ENCODE data around the gene GUCY2D.

DNA sequence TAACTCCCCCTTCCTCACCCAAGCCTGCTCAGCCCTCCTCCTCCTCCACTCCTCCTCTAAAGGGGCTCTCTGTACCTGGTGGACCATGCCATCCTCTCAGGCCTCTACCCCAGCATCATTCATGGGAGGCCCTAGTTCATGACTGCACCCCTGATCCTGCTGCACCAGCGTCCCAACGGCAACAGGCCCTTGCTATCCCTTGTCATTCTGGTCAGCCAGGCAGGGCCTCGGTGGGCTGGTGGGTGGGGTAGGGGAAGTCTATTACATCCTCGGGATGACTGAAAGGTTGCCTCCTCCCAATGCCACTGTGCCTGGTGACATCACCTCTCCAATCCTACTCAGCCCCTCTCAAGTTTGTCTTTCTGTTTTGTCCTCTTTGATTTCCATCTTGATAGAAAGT lies 65.4 kb downstream of the GUCY2D start:
- TF ChIP-seq, protein P1, sequence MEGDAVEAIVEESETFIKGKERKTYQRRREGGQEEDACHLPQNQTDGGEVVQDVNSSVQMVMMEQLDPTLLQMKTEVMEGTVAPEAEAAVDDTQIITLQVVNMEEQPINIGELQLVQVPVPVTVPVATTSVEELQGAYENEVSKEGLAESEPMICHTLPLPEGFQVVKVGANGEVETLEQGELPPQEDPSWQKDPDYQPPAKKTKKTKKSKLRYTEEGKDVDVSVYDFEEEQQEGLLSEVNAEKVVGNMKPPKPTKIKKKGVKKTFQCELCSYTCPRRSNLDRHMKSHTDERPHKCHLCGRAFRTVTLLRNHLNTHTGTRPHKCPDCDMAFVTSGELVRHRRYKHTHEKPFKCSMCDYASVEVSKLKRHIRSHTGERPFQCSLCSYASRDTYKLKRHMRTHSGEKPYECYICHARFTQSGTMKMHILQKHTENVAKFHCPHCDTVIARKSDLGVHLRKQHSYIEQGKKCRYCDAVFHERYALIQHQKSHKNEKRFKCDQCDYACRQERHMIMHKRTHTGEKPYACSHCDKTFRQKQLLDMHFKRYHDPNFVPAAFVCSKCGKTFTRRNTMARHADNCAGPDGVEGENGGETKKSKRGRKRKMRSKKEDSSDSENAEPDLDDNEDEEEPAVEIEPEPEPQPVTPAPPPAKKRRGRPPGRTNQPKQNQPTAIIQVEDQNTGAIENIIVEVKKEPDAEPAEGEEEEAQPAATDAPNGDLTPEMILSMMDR (optimal IDR thresholded peaks at IDR 0.05 in 1 of 3, IDR thresholded peaks at IDR 0.05 in 1 of 3, conservative IDR thresholded peaks at IDR 0.05 in 1 of 3; ENCODE audit: extremely low read depth in 1 of 3, insufficient read depth in 2 of 3, low read length in 3 of 3) = no peak
- TF ChIP-seq EZH2 (IDR thresholded peaks at IDR 0.05; ENCODE audit: low read length) = no peak

All from keratinocyte (primary cell).